ENCODE data around the gene PIGK. TPM values are rescaled to one million over a fixed set of nuclear protein-coding genes. Genes with fewer than 3 reads are reported as not detected.
"Not testable (repeated sequence)": the region's sequence is repeated elsewhere in the genome, so short reads cannot be mapped to it uniquely, and the experiment has no call there.

The PIGK gene
- total RNA-seq, 1 experiment from 2014 or later, result 23.3 TPM

DNA sequence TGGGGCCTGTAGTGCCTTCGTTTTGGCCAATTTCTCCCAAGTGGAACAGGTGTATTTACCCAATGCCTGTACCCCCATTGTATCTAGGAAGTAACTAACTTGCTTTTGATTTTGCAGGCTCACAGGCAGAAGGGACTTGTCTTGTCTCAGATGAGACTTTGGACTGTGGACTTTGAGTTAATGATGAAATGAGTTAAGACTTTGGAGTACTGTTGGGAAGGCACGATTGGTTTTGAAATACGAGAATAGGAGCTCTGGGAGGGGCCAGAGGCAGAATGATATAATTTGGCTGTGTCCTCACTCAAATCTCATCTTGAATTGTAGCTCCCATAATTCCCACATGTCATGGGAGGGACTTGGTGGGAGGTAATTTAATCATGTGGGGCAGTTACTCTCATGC, 59.5 kb downstream of the PIGK start:
- BruUV-seq (replicated peaks); H3K36me3 ChIP-seq (ENCODE audit: control insufficient read depth in 1 of 2, insufficient read depth in 2 of 2, low read length in 2 of 2); H2AFZ ChIP-seq (ENCODE audit: low read depth, low read length, poor library complexity, severe bottlenecking); H3K4me1 ChIP-seq (ENCODE audit: control insufficient read depth in 1 of 2, insufficient read depth in 2 of 2, low read length in 2 of 2); intact Hi-C loops (cut with micrococcal nuclease); H3K4me3 ChIP-seq (replicated peaks in 1 of 2; ENCODE audit: low read depth in 1 of 2, low read length in 2 of 2); ATAC-seq; CTCF ChIA-PET; H3K9me3 ChIP-seq (ENCODE audit: control insufficient read depth in 1 of 2, insufficient read depth in 1 of 2, low read depth in 1 of 2, low read length in 2 of 2); H3K9me2 ChIP-seq (ENCODE audit: insufficient read depth); H3K79me2 ChIP-seq (ENCODE audit: insufficient read depth, low read length); H3K4me2 ChIP-seq (ENCODE audit: low read length); RAD21 ChIA-PET (ENCODE audit: low non-redundant PET in 1 of 2, low total read pairs in 2 of 2, uncharacterized antibody in 2 of 2, unreplicated experiment in 2 of 2); DNase-seq (ENCODE audit: low read depth, low spot score); H4K20me1 ChIP-seq (ENCODE audit: insufficient read depth); POLR2A ChIA-PET; H3K9ac ChIP-seq (ENCODE audit: low read length); H3K27me3 ChIP-seq (ENCODE audit: insufficient read depth, low read length); H3K27ac ChIP-seq (ENCODE audit: low read depth, low read length): not testable (repeated sequence)

DNA sequence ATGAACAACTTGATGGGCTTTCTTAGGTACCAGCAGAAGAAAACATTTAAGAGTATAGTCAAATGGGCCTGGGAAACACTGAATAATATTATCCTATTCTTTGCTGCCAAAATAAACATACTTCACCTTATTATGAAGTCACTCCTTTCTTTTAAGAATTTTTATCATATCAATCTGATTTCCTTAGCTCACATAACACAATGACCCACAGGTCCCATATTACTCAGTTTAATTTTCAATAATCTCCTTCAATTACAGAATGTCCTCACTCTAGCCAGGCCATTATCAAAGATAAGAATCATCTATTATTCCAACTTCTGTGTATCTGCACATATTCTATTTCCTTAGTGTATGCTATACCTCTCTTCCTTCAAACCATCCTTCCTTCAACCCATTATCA, 63.0 kb downstream of the PIGK start:
- ChIA-PET POLR2A (no interaction called here), RAD21 (ENCODE audit: low non-redundant PET in 1 of 2, low total read pairs in 2 of 2, uncharacterized antibody in 2 of 2, unreplicated experiment in 2 of 2) (no interaction called here)
- no TSS peak for BruUV-seq (replicated peaks)

More for the DNA sequence above, 63.0 kb downstream of the PIGK start:
- no peak overlapping the region for H3K9ac ChIP-seq (ENCODE audit: low read length)
- H3K9me3 ChIP-seq (ENCODE audit: control insufficient read depth in 1 of 2, insufficient read depth in 1 of 2, low read depth in 1 of 2, low read length in 2 of 2), result no peaks in the 10 kb centered on the region
- no peak overlapping the region for H2AFZ ChIP-seq (ENCODE audit: low read depth, low read length, poor library complexity, severe bottlenecking)
- ATAC-seq, result no peak
- no peak overlapping the region for H3K4me3 ChIP-seq (replicated peaks in 1 of 2; ENCODE audit: low read depth in 1 of 2, low read length in 2 of 2)
- H3K4me2 ChIP-seq (ENCODE audit: low read length), result no peak overlapping the region
- no peaks in the 10 kb centered on the region for H4K20me1 ChIP-seq (ENCODE audit: insufficient read depth)
- CTCF ChIA-PET, result no interaction called here
- H3K27me3 ChIP-seq (ENCODE audit: insufficient read depth, low read length), result no peaks in the 10 kb centered on the region
- H3K27ac ChIP-seq (ENCODE audit: low read depth, low read length), result no peak overlapping the region
- H3K9me2 ChIP-seq (ENCODE audit: insufficient read depth), result no peaks in the 10 kb centered on the region
- no peaks in the 10 kb centered on the region for H3K36me3 ChIP-seq (ENCODE audit: control insufficient read depth in 1 of 2, insufficient read depth in 2 of 2, low read length in 2 of 2)
- DNase-seq (ENCODE audit: low read depth, low spot score), result no peak
- intact Hi-C loops (cut with micrococcal nuclease), result no loop called here
- TF ChIP-seq JUND (IDR thresholded peaks at IDR 0.05) (no peak), SIN3A (IDR thresholded peaks at IDR 0.05; ENCODE audit: low read depth) (no peak), CBX3 (IDR thresholded peaks at IDR 0.05; ENCODE audit: low read depth) (no peak), FOSL1 (IDR thresholded peaks at IDR 0.05; ENCODE audit: low read depth) (no peak), ELF1 (IDR thresholded peaks at IDR 0.05; ENCODE audit: borderline replicate concordance, low read depth) (no peak), EZH2 (IDR thresholded peaks at IDR 0.05) (no peak), TCF7L2 (IDR thresholded peaks at IDR 0.05; ENCODE audit: borderline replicate concordance, extremely low read depth, insufficient read depth, insufficient read length) (no peak), EGR1 (IDR thresholded peaks at IDR 0.05; ENCODE audit: low read depth) (no peak), ZFX (IDR thresholded peaks at IDR 0.05) (no peak)
- TF ChIP-seq, protein P1, sequence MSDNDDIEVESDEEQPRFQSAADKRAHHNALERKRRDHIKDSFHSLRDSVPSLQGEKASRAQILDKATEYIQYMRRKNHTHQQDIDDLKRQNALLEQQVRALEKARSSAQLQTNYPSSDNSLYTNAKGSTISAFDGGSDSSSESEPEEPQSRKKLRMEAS (IDR thresholded peaks at IDR 0.05), result no peak
- no peaks in the 10 kb centered on the region for H3K4me1 ChIP-seq (ENCODE audit: control insufficient read depth in 1 of 2, insufficient read depth in 2 of 2, low read length in 2 of 2)
- H3K79me2 ChIP-seq (ENCODE audit: insufficient read depth, low read length), result no peaks in the 10 kb centered on the region

All from HCT116 (cell line).